HTERT RPE-1 (cell line): ENCODE data around the gene ITPR1.

ENCODE experiments used
- in situ Hi-C: fragments of 300-500 bp; cut with MboI; formaldehyde crosslinking; loops from 4 replicates; pipeline ENCODE4 v1.14.3; 2020; ENCODE audit warnings: low sequenced_read_pairs

Gene ITPR1

GRCh38 chr3:4678320-4678719 is 185.2 kb downstream of the ITPR1 start:
- in situ Hi-C loops = no loop called here

DNA sequence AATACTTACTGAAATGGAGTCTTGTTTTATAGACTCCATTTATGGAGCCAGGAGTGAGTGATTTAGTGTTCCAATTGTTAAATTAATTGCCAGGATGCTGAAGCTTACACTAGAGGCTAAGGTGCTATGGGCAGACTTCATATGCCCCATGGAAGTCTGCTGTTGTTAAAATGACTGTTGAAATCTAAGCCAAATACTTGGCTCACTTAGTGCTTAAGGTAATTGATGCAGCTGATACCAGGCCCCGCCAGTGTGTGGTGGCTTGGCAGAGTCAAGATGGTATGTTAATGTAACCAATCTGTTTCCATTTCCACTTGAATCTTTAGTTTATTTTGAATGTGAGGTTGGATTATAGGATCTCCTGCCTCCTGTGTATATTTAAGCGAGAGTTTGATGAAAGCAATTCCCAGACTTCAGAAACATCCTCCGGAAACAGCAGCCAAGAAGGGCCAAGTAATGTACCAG is 187.1 kb downstream of the ITPR1 start:
- in situ Hi-C loops = no loop called here

DNA sequence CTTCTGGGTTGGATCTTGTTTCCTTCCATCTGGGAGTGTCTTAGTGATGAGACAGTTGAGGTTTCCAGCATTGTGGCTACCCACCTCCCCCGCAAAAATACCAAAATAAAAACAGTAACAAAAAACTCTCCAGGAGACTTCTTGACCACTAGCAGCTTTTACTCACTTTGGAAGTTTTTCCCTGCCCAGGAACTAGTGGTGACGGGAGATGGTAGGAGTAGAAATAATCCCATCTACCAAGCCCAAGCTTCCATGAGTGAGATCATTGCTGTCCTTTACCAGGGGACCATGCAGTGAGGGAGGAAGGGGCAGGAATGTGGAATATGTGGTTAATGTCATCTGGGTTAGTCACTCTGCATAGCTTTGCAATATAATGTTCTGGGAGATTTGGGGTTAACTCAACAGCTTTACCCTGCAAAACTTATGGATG is 187.7 kb downstream of the ITPR1 start:
- in situ Hi-C loops = no loop called here

GRCh38 chr3:4681301-4681700 is 188.2 kb downstream of the ITPR1 start:
- in situ Hi-C loops = no loop called here

GRCh38 chr3:4684117-4684516 is 191.0 kb downstream of the ITPR1 start:
- in situ Hi-C loops = no loop called here

DNA sequence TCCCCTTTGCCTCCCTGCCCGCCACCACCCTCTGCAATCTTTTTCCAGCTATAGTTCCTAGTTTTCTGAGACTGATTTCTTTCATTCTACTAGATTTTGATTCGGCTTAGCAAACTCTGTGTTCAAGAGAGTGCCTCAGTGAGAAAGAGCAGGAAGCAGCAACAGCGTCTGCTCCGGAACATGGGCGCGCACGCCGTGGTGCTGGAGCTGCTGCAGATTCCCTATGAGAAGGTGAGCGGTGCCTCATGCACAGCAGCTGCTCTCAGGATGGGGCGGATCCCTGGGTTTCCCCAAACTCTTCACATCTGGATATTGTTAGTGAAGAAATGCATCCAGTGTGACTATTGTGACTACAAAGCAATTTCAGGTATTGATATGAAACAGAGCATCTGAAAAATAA is 191.8 kb downstream of the ITPR1 start:
- in situ Hi-C loops = no loop called here

DNA sequence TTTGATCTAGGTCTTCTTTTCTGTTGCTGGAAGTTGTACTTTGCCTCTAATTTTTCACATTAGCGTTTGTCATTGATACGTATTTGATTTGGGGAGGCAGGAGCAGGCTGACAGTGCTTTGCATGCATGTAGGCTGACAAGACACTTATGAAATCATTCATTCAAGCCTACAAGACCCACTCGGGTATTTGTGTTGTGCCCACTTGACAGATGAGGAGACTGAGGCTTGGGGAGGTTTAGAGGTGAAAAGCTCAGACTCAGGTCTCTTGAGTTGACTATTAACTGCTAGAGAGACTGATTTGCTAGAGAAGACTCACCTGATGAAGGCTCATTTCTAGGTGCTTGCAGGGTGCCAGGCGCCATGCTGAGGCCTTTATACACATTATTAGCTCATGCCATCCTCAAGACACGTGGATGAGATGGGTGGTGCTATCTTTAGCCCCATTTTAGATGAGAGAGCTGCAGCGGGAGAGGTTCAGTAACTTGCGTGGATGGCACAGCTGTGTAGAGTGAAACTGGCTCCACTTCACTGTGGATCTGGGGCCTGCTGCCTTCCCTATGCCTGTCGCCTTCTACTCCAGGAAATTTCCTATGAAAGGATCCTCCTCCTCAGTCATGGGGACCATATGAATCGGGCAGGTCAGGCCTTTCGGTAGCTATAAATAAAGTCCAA is 192.7 kb downstream of the ITPR1 start:
- in situ Hi-C loops = no loop called here

DNA sequence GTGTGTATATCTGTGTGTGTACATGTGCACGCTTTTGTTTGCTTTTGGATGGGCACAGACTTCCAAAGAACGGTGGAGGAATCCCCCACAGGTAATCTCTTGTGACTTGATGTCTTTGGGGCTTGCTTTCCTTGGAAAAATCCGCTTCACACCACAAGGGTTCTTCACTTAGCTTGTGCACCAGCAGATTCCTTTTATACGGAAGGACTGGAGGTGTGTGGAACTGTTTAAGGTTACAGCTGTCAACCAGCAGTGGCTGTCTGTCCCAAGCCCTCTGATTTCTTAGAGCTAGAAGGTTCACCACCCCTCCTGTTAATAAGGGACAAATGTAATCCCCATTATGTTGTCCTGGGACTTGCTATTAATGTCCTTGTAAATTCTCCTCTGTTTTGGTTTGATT is 193.5 kb downstream of the ITPR1 start:
- in situ Hi-C loops = no loop called here

DNA sequence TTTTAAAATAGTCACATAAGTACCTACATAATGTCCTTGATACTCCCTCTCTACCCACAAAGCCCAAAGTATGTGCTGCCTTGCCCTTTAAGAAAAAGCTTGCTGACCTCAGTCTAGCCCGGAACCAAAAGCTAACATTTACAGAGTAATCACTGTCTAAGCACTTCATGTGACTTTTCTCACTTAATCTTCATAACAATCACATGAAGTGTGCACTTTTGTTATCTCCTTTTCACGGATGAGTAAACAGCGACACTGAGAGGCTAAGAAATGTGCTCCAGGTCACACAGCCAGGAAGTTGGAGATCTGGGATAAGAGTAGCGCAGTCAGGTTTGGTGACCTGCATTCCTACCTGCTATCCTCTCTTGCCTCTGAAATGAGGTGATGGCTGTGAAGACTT is 194.0 kb downstream of the ITPR1 start:
- in situ Hi-C loops = no loop called here

GRCh38 chr3:4687596-4687995 is 194.4 kb downstream of the ITPR1 start:
- in situ Hi-C loops = no loop called here

DNA sequence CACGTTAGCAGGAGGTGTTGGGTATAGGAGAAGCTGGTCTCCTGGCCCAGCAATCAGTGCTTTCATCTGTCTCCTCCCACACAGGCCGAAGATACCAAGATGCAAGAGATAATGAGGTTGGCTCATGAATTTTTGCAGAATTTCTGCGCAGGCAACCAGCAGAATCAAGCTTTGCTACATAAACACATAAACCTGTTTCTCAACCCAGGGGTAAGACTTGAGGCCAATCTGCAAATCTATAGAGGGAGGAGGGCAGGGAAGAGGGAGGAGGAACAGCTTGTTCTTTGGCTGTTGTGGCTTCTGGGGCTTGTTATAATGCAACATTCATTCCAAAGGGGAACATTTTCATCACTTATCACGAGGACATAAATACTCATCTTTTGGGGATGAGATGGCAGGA is 195.3 kb downstream of the ITPR1 start:
- in situ Hi-C loops = no loop called here

DNA sequence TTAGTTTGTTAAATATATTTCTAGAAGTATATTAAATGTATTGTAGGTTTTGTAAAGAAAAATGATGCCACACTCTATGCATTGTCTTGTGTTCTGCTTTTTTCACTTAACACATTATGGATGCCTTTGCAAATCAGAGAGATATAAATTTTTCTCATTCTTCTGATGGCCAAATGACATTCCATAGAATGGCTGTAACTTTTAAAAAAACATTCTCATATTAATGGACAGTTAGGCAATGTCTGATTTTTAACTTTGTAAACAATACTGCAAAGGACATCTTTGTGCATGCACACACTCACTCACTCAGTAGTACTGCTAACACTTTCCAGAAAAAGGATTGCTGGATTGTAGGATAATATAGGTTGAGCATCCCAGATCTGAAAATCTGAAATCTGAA is 195.9 kb downstream of the ITPR1 start:
- in situ Hi-C loops = no loop called here

DNA sequence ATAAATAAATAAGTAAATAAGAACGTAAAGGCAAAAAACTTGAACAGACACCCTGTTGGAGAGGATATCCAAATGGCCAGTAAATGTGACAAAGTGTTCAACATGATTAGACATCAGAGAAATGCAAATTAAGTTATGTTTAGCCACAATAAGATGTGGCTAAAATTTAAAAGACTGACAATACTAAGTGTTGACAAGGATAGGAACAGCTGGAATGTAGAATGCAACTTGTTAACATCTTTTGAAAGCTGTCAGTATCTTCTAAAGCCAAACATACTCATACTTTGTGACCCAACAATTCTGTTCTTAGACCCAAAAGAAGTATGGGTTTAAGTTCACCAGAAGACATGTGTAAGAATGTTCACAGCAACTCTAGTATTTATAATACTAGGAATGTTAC is 197.1 kb downstream of the ITPR1 start:
- in situ Hi-C loops = no loop called here

- in situ Hi-C loops = no loop called here
These were observed 200.5 kb downstream of the ITPR1 start for GRCh38 chr3:4693620-4694019.

DNA sequence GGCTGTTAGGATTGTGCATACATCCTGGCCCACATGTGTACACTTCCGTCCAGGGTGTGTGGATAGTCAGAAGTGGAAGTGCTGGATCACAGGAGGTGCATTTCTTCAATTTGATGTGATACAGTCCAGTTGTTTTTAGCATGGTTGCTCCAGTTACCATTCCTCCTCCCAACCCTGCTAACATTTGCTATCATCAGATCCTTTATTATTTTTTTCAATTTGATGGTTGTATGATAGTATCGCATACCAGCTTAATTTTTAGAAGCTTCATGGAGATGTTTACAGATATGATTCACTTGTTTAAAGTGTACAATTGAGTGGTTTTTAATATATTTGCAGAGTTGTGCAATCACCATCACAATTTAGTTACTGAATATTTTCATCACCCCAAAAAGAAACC is 202.7 kb downstream of the ITPR1 start:
- in situ Hi-C loops = no loop called here

DNA sequence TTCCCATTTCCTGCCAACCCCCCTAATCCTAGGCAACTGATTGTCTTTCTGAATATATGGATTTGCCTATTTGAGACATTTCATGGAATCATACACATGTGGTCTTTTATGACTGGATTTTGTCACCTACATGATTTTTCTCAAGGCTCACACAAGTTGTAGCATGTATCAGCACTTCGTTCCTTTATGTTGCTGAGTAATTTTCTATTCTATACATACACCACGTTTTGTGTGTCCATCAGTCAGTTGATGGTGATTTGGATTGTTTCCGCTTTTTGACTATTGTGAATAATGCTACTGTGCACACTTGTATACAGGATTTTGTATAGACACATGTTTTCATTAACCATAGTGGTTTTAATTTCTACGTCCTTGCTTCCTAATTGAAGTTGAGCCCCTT is 203.1 kb downstream of the ITPR1 start:
- in situ Hi-C loops = no loop called here

GRCh38 chr3:4698125-4698821 is 205.1 kb downstream of the ITPR1 start:
- in situ Hi-C loops = no loop called here

DNA sequence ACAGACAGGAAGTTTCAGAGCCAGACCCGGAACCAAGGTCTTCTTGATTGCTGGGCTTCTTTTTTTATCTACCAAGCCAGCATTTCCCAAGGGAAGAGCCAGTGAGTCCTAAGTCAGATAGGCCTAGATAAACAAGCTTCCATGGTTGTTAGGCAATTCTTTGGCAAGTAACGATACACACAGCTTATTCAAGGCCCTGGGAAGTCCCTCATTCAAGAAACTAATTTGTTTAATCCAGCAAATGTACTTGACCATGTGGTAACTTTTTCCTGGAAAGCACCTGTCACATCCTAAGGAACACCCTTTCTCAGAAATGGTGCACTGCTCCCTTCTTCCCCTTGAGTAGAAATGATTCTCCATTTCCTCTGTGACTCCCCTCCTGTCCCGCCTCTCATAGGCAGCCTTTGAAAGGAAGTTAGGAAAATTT is 209.9 kb downstream of the ITPR1 start:
- in situ Hi-C loops = loop anchor here (25.0 kb wide), 1 partner anchor 334 kb away; no protein-coding TSS in a partner anchor

GRCh38 chr3:4704552-4704951 is 211.4 kb downstream of the ITPR1 start:
- in situ Hi-C loops = loop anchor here (25.0 kb wide), 1 partner anchor 333 kb away; no protein-coding TSS in a partner anchor

- in situ Hi-C loops = loop anchor here (25.0 kb wide), 1 partner anchor 330 kb away; no protein-coding TSS in a partner anchor
These were observed 214.2 kb downstream of the ITPR1 start for GRCh38 chr3:4707324-4707723.

GRCh38 chr3:4708230-4708629 is 215.1 kb downstream of the ITPR1 start:
- in situ Hi-C loops = loop anchor here (25.0 kb wide), 1 partner anchor 329 kb away; no protein-coding TSS in a partner anchor

DNA sequence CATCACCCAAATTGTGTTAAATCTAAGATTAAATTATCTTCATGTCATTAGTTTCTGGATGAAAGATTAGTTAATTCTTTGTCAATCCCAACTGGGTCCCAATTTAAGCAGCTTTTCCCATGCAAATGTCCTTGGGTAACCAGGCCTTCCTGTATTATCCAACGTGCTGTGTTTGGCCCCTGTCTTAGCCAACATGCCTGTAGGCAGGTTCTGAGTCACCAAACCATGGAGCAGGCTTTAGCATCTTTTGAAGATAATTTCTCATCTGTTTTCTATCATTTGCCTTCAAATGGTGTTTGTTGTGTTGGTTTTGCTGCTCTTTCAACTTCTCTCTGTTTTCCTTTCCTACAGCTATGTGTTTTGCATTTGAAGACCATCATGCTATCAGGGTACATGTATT is 216.2 kb downstream of the ITPR1 start:
- in situ Hi-C loops = loop anchor here (25.0 kb wide), 1 partner anchor 328 kb away; no protein-coding TSS in a partner anchor
